ENCODE results near the gene GRPEL2. TPM values are rescaled to one million over a fixed set of nuclear protein-coding genes. Genes with fewer than 3 reads are reported as not detected.

Gene GRPEL2
- total RNA-seq, 1 experiment from 2014 or later, result 47.3 TPM

GRCh38 chr5:149358868-149359495, 13.7 kb downstream of the GRPEL2 start:
- no peak overlapping the region for H2BK120ac ChIP-seq (ENCODE audit: low read depth, low read length, poor library complexity, severe bottlenecking)
- peaks cover 18% of the 10 kb centered on the region in 2 experiments for H3K4me1 Mint-ChIP-seq
- no peak overlapping the region for H3K56ac ChIP-seq (ENCODE audit: insufficient read length, low read depth, low read length)
- DNase-seq, result no peak
- H3K18ac ChIP-seq (ENCODE audit: insufficient read length, low read depth, low read length), result no peak overlapping the region
- no peak overlapping the region for H3T11ph ChIP-seq (ENCODE audit: low read length)
- peak overlapping the region; percentile 75 for H3K4me2 ChIP-seq (ENCODE audit: insufficient read depth, insufficient read length, low read length)
- H2BK15ac ChIP-seq (ENCODE audit: low read depth, low read length), result no peak overlapping the region
- H2AFZ ChIP-seq (ENCODE audit: low read length), result no peak overlapping the region
- H3K9me3 Mint-ChIP-seq, result no peaks in the 10 kb centered on the region
- no peak overlapping the region for H3K23ac ChIP-seq (ENCODE audit: insufficient read length, low read depth, low read length)
- H3K36me3 Mint-ChIP-seq (ENCODE audit: insufficient read depth in 1 of 3, low read depth in 3 of 3), result peaks cover 3 to 22% (median 11%) of the 10 kb centered on the region in 3 experiments; a peak in 6 of 7 replicates
- no peak overlapping the region for H3K27ac Mint-ChIP-seq
- H3K4me1 ChIP-seq (ENCODE audit: insufficient read depth, low read length), result no peaks in the 10 kb centered on the region; the same call in 1 of the 2 replicates
- no peak overlapping the region for H2AK5ac ChIP-seq (ENCODE audit: insufficient read length, low read length)
- peak overlapping the region; percentile 93 to 97 for H3K4me3 Mint-ChIP-seq
- no peaks in the 10 kb centered on the region for H3K79me1 ChIP-seq (ENCODE audit: insufficient read depth, low read depth, low read length, poor library complexity, severe bottlenecking)
- no peak overlapping the region for H2BK5ac ChIP-seq (ENCODE audit: insufficient read length, low read length)
- H3K27ac ChIP-seq (ENCODE audit: insufficient read length, low read depth, low read length), result no peak overlapping the region
- H2BK12ac ChIP-seq (ENCODE audit: insufficient read length, low read depth, low read length), result no peak overlapping the region
- no peak overlapping the region for H4K91ac ChIP-seq (ENCODE audit: insufficient read length, low read depth, low read length)
- H3K9me3 ChIP-seq (ENCODE audit: control insufficient read depth, low read depth, low read length), result no peaks in the 10 kb centered on the region
- no peaks in the 10 kb centered on the region for H3K79me2 ChIP-seq (ENCODE audit: insufficient read depth, low read length)
- TF ChIP-seq CTCF (conservative IDR thresholded peaks at IDR 0.05), result no peak
- no peak overlapping the region for H3K4ac ChIP-seq (ENCODE audit: low read depth, low read length)
- H3K14ac ChIP-seq (ENCODE audit: insufficient read depth, low read length), result no peak overlapping the region
- H3K23me2 ChIP-seq (ENCODE audit: insufficient read length, low read depth, low read length, poor library complexity, severe bottlenecking), result peaks cover 4% of the 10 kb centered on the region
- peaks cover 4% of the 10 kb centered on the region; the same call in 1 of the 2 replicates for H3K27me3 Mint-ChIP-seq (ENCODE audit: low read depth)
- H3K27me3 ChIP-seq (ENCODE audit: insufficient read depth, low read length), result no peaks in the 10 kb centered on the region
- H4K5ac ChIP-seq (ENCODE audit: insufficient read length, low read depth, low read length), result no peak overlapping the region
- no CpG with 5 or more reads among the region's 8 CpGs for WGBS (ENCODE audit: extremely low coverage, insufficient read length, low lambda C conversion rate)
- H3K9ac ChIP-seq (ENCODE audit: extremely low read depth, insufficient read length, low read length), result no peak overlapping the region
- no peak overlapping the region for H4K8ac ChIP-seq (replicated peaks; ENCODE audit: insufficient read length, low read depth, low read length)
- H4K20me1 ChIP-seq (ENCODE audit: control insufficient read depth, insufficient read depth, insufficient read length), result no peaks in the 10 kb centered on the region
- H2BK20ac ChIP-seq (ENCODE audit: low read depth, low read length, poor library complexity, severe bottlenecking), result no peak overlapping the region

Measured in H9 (cell line).